ENCODE measurements around the gene CRABP2. TPM values are rescaled to one million over a fixed set of nuclear protein-coding genes. Genes with fewer than 3 reads are reported as not detected.

The CRABP2 gene
- total and polyA plus RNA-seq, 2 of the 13 experiments (the other 11 are each of a cell fraction or from before 2014, with no cell fraction given) = 0.40 to 0.60 TPM

- TF ChIP-seq THAP11 (CRISPR knock-in tag; IDR thresholded peaks at IDR 0.05) = peak; percentile 82
- no peak for TF ChIP-seq GMEB1 (CRISPR knock-in tag; IDR thresholded peaks at IDR 0.05; ENCODE audit: borderline replicate concordance)
- no peak for TF ChIP-seq ZNF878 (CRISPR knock-in tag; IDR thresholded peaks at IDR 0.05)
- TF ChIP-seq ZNF616 (CRISPR knock-in tag; IDR thresholded peaks at IDR 0.05; ENCODE audit: low read depth) = no peak
- no peak for TF ChIP-seq ETV6 (CRISPR knock-in tag; conservative IDR thresholded peaks at IDR 0.05)
- no peak for TF ChIP-seq TBX3 (IDR thresholded peaks at IDR 0.05; ENCODE audit: borderline replicate concordance)
- peak; percentile 78 for TF ChIP-seq ELF1 (CRISPR knock-in tag; IDR thresholded peaks at IDR 0.05)
- TF ChIP-seq PATZ1 (CRISPR knock-in tag; IDR thresholded peaks at IDR 0.05) = peak; percentile 53
- TF ChIP-seq ZBTB10 (CRISPR knock-in tag; IDR thresholded peaks at IDR 0.05; ENCODE audit: borderline replicate concordance) = no peak
- TF ChIP-seq BCLAF1 (IDR thresholded peaks at IDR 0.05) = no peak
- TF ChIP-seq ZNF383 (CRISPR knock-in tag; IDR thresholded peaks at IDR 0.05; ENCODE audit: borderline replicate concordance) = no peak
- TF ChIP-seq ZNF788 (CRISPR knock-in tag; IDR thresholded peaks at IDR 0.05; ENCODE audit: borderline replicate concordance) = no peak; the same call in 1 of the 2 replicates
- TF ChIP-seq ZBTB43 (CRISPR knock-in tag; conservative IDR thresholded peaks at IDR 0.05) = no peak
- TF ChIP-seq IRF2 (CRISPR knock-in tag; IDR thresholded peaks at IDR 0.05) = peak; percentile 81
- TF ChIP-seq THYN1 (CRISPR knock-in tag; IDR thresholded peaks at IDR 0.05; ENCODE audit: borderline replicate concordance, low read depth) = no peak
- no peak for TF ChIP-seq JUND (CRISPR knock-in tag; IDR thresholded peaks at IDR 0.05)
- no peak for TF ChIP-seq CEBPB (IDR thresholded peaks at IDR 0.05; ENCODE audit: borderline replicate concordance, low read depth, low read length)
- no peak for TF ChIP-seq NKX3-1 (CRISPR knock-in tag; IDR thresholded peaks at IDR 0.05)
- TF ChIP-seq EZH2 (conservative IDR thresholded peaks at IDR 0.05; ENCODE audit: low read depth, low read length) = no peak
- 0 out of 2 replicates have a peak, but pooled peaks have one; percentile 28 for TF ChIP-seq GZF1 (CRISPR knock-in tag; IDR thresholded peaks at IDR 0.05)
Observed at GRCh38 chr1:156725683-156726280, 20.4 kb upstream of the CRABP2 start (continued).
